HepG2 (cell line): ENCODE measurements around the gene CENPP. TPM values are rescaled to one million over a fixed set of nuclear protein-coding genes. Genes with fewer than 3 reads are reported as not detected.
A peak's percentile ranks its signal among the peaks of the same experiment; 100 is the strongest.

Source experiments
- ATAC-seq: fragments of 200-7000 bp; cut with Tn5 transposase; 3 replicates; pipeline ENCODE4 v1.9.1; 2020; ENCODE audit warnings: mild to moderate bottlenecking, moderate library complexity
- BruUV-seq: library from RNA; stranded (reverse); fragments of 400-500 nt; replicated peaks from 2 replicates; lab custom pipeline; 2021; lab: Mats Ljungman, UMichigan
- CTCF ChIA-PET: fragments of 300-600 bp; formaldehyde crosslinking; extraction: SDS; loops from one replicate; lab custom pipeline; 2021; ENCODE audit warnings: low total read pairs, inconsistent platforms, low intra/inter-chr PET ratio; lab: Yijun Ruan, JAX
- POLR2A ChIA-PET: fragments of 350-600 bp; sonication (Branson Sonifier 250); formaldehyde crosslinking; loops from one replicate; lab custom pipeline; 2020; ENCODE audit warnings: antibody characterized with exemption, inconsistent platforms; lab: Yijun Ruan, JAX
- DNase-seq: peaks from one replicate; pipeline ENCODE4 v3.0.0-alpha.2; 2015; ENCODE audit warnings: low spot score
- FAIRE-seq: peaks from 3 replicates; lab custom pipeline; 2011; peaks lifted over from hg19 to GRCh38; lab: Jason Lieb, UNC
- H2AFZ ChIP-seq: one replicate; pipeline ENCODE4 v1.6.1; 2011; ENCODE audit warnings: low read length, inconsistent platforms
- H3K27ac ChIP-seq: fragments of 300-600 bp; 3 replicates; pipeline ENCODE4 v1.8.0; 2011; ENCODE audit warnings: mixed run types, mild to moderate bottlenecking, mixed read lengths, low read length, inconsistent platforms; ENCODE audit not compliant: insufficient read depth; ENCODE audit errors: extremely low read length
- H3K27me3 ChIP-seq, 2 experiments: fragments of 200-600 bp in 1 of 2; 2 replicates in 1 of 2; 3 replicates in 1 of 2; pipeline versions ENCODE4 v1.6.0 to v1.8.0; 2011; ENCODE audit warnings: low read length in 2 of 2, mild to moderate bottlenecking in 2 of 2, moderate library complexity in 2 of 2, inconsistent platforms in 1 of 2; ENCODE audit not compliant: insufficient read depth in 2 of 2, control insufficient read depth in 1 of 2
- H3K36me3 ChIP-seq, 2 experiments: fragments of 200-600 bp in 1 of 2; replicated peaks in 1 of 2; 2 replicates in 1 of 2; 3 replicates in 1 of 2; pipeline versions ENCODE4 v1.5.1 to v1.8.0; 2011; ENCODE audit warnings: low read length in 2 of 2, inconsistent platforms in 1 of 2; ENCODE audit not compliant: insufficient read depth in 2 of 2, control insufficient read depth in 1 of 2
- H3K4me1 ChIP-seq: 2 replicates; pipeline ENCODE4 v1.5.1; 2012; ENCODE audit warnings: low read length, inconsistent platforms; ENCODE audit not compliant: insufficient read depth
- H3K4me2 ChIP-seq: 2 replicates; pipeline ENCODE4 v1.6.0; 2011; ENCODE audit warnings: low read depth, low read length, inconsistent platforms
- H3K4me3 ChIP-seq, 3 experiments: fragments of 200-600 bp in 1 of 3; sonication (generic), shearing (Covaris generic) in 1 of 3; replicated peaks in 1 of 3; 2 replicates each; pipeline ENCODE4 v1.5.1; 2011 to 2016; ENCODE audit warnings: low read length in 3 of 3, inconsistent platforms in 2 of 3, low read depth in 2 of 3, mild to moderate bottlenecking in 2 of 3, control low read depth in 1 of 3, mixed read lengths in 1 of 3; ENCODE audit not compliant: insufficient read depth in 1 of 3
- H3K79me2 ChIP-seq: one replicate; pipeline ENCODE4 v1.6.1; 2011; ENCODE audit warnings: low read length, inconsistent platforms; ENCODE audit not compliant: insufficient read depth
- H3K9ac ChIP-seq: 2 replicates; pipeline ENCODE4 v1.6.0; 2011; ENCODE audit warnings: mild to moderate bottlenecking, low read depth, low read length, inconsistent platforms; ENCODE audit not compliant: insufficient read depth
- H3K9me3 ChIP-seq: 2 replicates; pipeline ENCODE4 v1.5.1; 2012; ENCODE audit warnings: mild to moderate bottlenecking, low read length
- H4K20me1 ChIP-seq: 2 replicates; pipeline ENCODE4 v1.6.0; 2011; ENCODE audit warnings: inconsistent platforms, mild to moderate bottlenecking, low read length, moderate library complexity; ENCODE audit not compliant: insufficient read depth
- MAX ChIP-seq: IDR thresholded peaks from 2 replicates; pipeline ENCODE4 v1.6.1; 2012; ENCODE audit warnings: inconsistent platforms
- NCOA5 ChIP-seq: sonication (generic); formaldehyde crosslinking; IDR thresholded peaks from 2 replicates; pipeline ENCODE4 v1.4.0; 2020; ENCODE audit warnings: missing genetic modification reagents
- REL ChIP-seq: sonication (generic); formaldehyde crosslinking; conservative IDR thresholded peaks from 2 replicates; pipeline ENCODE4 v1.8.0; 2022; ENCODE audit warnings: mild to moderate bottlenecking, missing genetic modification reagents, moderate library complexity
- SMAD1 ChIP-seq: sonication (generic); formaldehyde crosslinking; IDR thresholded peaks from 2 replicates; pipeline ENCODE4 v1.4.0; 2020; ENCODE audit warnings: missing genetic modification reagents, low read depth, mild to moderate bottlenecking, borderline replicate concordance
- SNAPC2 ChIP-seq: sonication (generic); formaldehyde crosslinking; IDR thresholded peaks from 2 replicates; pipeline ENCODE4 v1.8.1; 2022; ENCODE audit warnings: mild to moderate bottlenecking, missing genetic modification reagents
- SOX13 ChIP-seq, 3 experiments: fragments of 450-650 bp in 1 of 3; sonication (generic) in 1 of 3; formaldehyde crosslinking in 1 of 3; IDR thresholded peaks in 2 of 3; conservative IDR thresholded peaks in 1 of 3; 2 replicates each; pipeline versions ENCODE4 v1.5.0 to v1.6.1; 2016 to 2020; ENCODE audit warnings: antibody characterized with exemption in 1 of 3, mild to moderate bottlenecking in 1 of 3, missing compliant biosample characterization in 1 of 3, missing genetic modification reagents in 1 of 3, moderate library complexity in 1 of 3
- SSRP1 ChIP-seq: IDR thresholded peaks from 2 replicates; pipeline ENCODE4 v1.6.1; 2016; ENCODE audit warnings: control low read depth
- TBX2 ChIP-seq: sonication (generic); formaldehyde crosslinking; IDR thresholded peaks from 2 replicates; pipeline ENCODE4 v1.5.0; 2020; ENCODE audit warnings: missing genetic modification reagents, mild to moderate bottlenecking, borderline replicate concordance
- TCF7 ChIP-seq: sonication (generic); IDR thresholded peaks from 2 replicates; pipeline ENCODE4 v1.6.1; 2016; ENCODE audit warnings: antibody characterized with exemption, low read depth
- TERF1 ChIP-seq: sonication (generic); formaldehyde crosslinking; IDR thresholded peaks from 2 replicates; pipeline ENCODE4 v1.8.0; 2022; ENCODE audit warnings: mild to moderate bottlenecking, missing genetic modification reagents, moderate library complexity
- ZMYM4 ChIP-seq: sonication (generic); formaldehyde crosslinking; IDR thresholded peaks from 2 replicates; pipeline ENCODE4 v1.8.1; 2023; ENCODE audit warnings: mild to moderate bottlenecking, missing genetic modification reagents
- ZNF333 ChIP-seq: sonication (generic); formaldehyde crosslinking; IDR thresholded peaks from 2 replicates; pipeline ENCODE4 v1.4.0; 2020; ENCODE audit warnings: mild to moderate bottlenecking, missing genetic modification reagents, borderline replicate concordance
- ZNF354B ChIP-seq: sonication (generic); formaldehyde crosslinking; IDR thresholded peaks from 2 replicates; pipeline ENCODE4 v1.8.0; 2022; ENCODE audit warnings: mild to moderate bottlenecking, missing genetic modification reagents
- ZNF430 ChIP-seq: sonication (generic); formaldehyde crosslinking; IDR thresholded peaks from 2 replicates; pipeline ENCODE4 v1.9.0; 2021; ENCODE audit warnings: mild to moderate bottlenecking, missing genetic modification reagents
- ZNF432 ChIP-seq: sonication (generic); formaldehyde crosslinking; IDR thresholded peaks from 2 replicates; pipeline ENCODE4 v1.5.0; 2020; ENCODE audit warnings: missing genetic modification reagents, mild to moderate bottlenecking, borderline replicate concordance
- ZNF605 ChIP-seq: sonication (generic); formaldehyde crosslinking; IDR thresholded peaks from 2 replicates; pipeline ENCODE4 v1.8.0; 2022; ENCODE audit warnings: mild to moderate bottlenecking, missing genetic modification reagents
- ZNF777 ChIP-seq: sonication (generic); formaldehyde crosslinking; IDR thresholded peaks from 2 replicates; pipeline ENCODE4 v1.4.0; 2020; ENCODE audit warnings: missing genetic modification reagents
- ZNF792 ChIP-seq: IDR thresholded peaks from 2 replicates; pipeline ENCODE4 v1.6.1; 2016
- ZSCAN31 ChIP-seq: sonication (generic); formaldehyde crosslinking; IDR thresholded peaks from 2 replicates; pipeline ENCODE4 v1.5.0; 2020; ENCODE audit warnings: low read depth, mild to moderate bottlenecking, missing genetic modification reagents
- WGBS: methylation state at CpG from one replicate; pipeline ENCODE4 v1.1.6; 2017; ENCODE audit warnings: low lambda C conversion rate; 5-methylcytosine and 5-hydroxymethylcytosine counted together
- in situ Hi-C: cut with HindIII; loops from 2 replicates; pipeline ENCODE4 v1.10.0; 2017; ENCODE audit warnings: low pct_unique_long_range_greater_than_20kb; ENCODE audit not compliant: extremely low pct_ligation_motif_present
- intact Hi-C: fragments of 100-400 bp; cut with micrococcal nuclease; formaldehyde crosslinking; loops from one replicate; pipeline ENCODE4 v1.10.0; 2022; ENCODE audit not compliant: unreplicated experiment
- polyA plus RNA-seq, 8 experiments: library from polyadenylated mRNA; depleted of rRNA in 3 of 8; stranded (reverse) in 7 of 8; unstranded in 1 of 8; fragments of >200 nt; fragmentation: Illumina TruSeq in 4 of 8; extraction: Trizol in 4 of 8; gene quantifications; 2 replicates each; pipeline versions ENCODE4 v1.2.1 to v1.2.3, GENCODE V29; 2011 to 2016; ENCODE audit warnings: low read depth in 4 of 8, missing spikeins in 1 of 8, mixed read lengths in 1 of 8; ENCODE audit not compliant: insufficient read depth in 1 of 8
- total RNA-seq, 5 experiments: library from RNA; depleted of rRNA; stranded (reverse); fragments of >200 nt; fragmentation: Illumina TruSeq; extraction: Trizol; gene quantifications; 2 replicates each; pipeline ENCODE4 v1.2.3, GENCODE V29; 2016; ENCODE audit warnings: low read depth in 1 of 5
- TF ChIP-seq, protein P1 (sequence below): sonication (generic); formaldehyde crosslinking; IDR thresholded peaks from 2 replicates; pipeline ENCODE4 v1.4.0; 2020; ENCODE audit warnings: missing genetic modification reagents, borderline replicate concordance

The CENPP gene
- total and polyA plus RNA-seq, 2 of the 13 experiments (the other 11 are each of a cell fraction or from before 2014, with no cell fraction given), result 2.0 to 11.4 TPM

DNA sequence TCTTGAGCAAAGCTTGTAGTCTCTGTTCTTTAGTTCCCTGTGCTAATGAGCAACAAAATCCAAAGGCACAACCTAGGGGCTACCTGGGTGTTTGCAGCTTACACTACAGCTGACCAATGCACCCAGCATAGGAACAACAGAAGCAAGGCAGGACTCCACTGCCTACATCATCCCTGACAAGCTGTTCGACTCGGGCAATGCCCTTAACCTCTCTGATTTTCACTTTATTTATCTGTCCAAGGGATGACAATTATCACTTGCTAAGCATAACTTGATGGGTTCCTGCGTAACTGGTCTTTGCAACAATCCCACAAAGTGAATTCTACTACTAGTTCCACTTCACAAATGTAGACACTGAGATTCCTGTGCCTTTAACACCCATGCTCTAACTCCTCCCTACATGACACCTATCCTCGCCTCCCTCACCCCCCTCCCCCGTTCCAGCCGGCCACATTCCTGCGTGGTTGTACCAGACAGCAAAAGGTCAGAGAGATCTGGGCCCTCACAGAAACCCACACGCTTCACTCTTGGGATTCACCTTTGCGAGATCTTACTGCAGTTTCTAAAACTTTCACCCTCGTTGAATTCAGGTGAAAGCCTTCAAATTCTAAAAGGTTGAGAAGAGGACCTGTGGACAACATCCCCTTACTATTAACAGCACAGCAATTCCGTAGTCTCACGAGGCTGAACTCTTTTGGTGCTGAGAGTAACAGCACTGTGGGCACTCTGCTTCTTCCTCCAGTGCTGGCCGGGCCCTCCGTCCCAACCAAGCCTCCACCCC is 343.2 kb downstream of the CENPP start (continued):
- TF ChIP-seq ZNF354B (no peak), ZNF430 (CRISPR knock-in tag) (0 out of 2 replicates have a peak, but pooled peaks have one; percentile 67)

GRCh38 chr9:92669527-92669889 is 343.8 kb downstream of the CENPP start:
- WGBS, result 2% methylated on average over 16 of the region's 29 CpGs
- intact Hi-C loops, result no loop called here
- POLR2A ChIA-PET, result interaction anchor here (1.0 to 2.3 kb wide), 7 partner anchors 19 to 569 kb away, joined by 3 to 11 read pairs (median 4); partner anchors contain the start of genes CENPP and NOL8
- Histone ChIP-seq H3K4me3 (peak overlapping the region; percentile 66 to 98 (median 89)), H3K4me1 (peaks cover 38% of the 10 kb centered on the region), H3K9ac (peak overlapping the region; percentile 86), H3K4me2 (peak overlapping the region; percentile 82), H3K9me3 (no peaks in the 10 kb centered on the region), H3K79me2 (peaks cover 35% of the 10 kb centered on the region), H3K27me3 (no peaks in the 10 kb centered on the region; a peak in 1 of 5 replicates), H3K27ac (peak overlapping the region; percentile 62), H3K36me3 (peaks cover 2 to 8% of the 10 kb centered on the region in 2 experiments; a peak in 2 of 5 replicates), H4K20me1 (peaks cover 4% of the 10 kb centered on the region; the same call in 1 of the 2 replicates), H2AFZ (no peak overlapping the region)
- FAIRE-seq, result no peak
- in situ Hi-C loops, result no loop called here
- peak; percentile 37; the same call in 1 of the 3 replicates for ATAC-seq
- no TSS peak for BruUV-seq
- CTCF ChIA-PET, result no interaction called here
- no peak for DNase-seq
- TF ChIP-seq REL (peak; percentile 14; the same call in 1 of the 2 replicates), ZNF605 (CRISPR knock-in tag) (peak; percentile 11; the same call in 1 of the 2 replicates), SNAPC2 (CRISPR knock-in tag) (0 out of 2 replicates have a peak, but pooled peaks have one; percentile 8), SMAD1 (CRISPR knock-in tag) (0 out of 2 replicates have a peak, but pooled peaks have one; percentile 3), TERF1 (CRISPR knock-in tag) (0 out of 2 replicates have a peak, but pooled peaks have one; percentile 34), ZMYM4 (CRISPR knock-in tag) (no peak), SOX13 (IDR thresholded peaks at IDR 0.05) (no peak), SOX13 (CRISPR knock-in tag; conservative IDR thresholded peaks at IDR 0.05 in 1 of 2, IDR thresholded peaks at IDR 0.05 in 1 of 2) (no peak), ZNF792 (CRISPR knock-in tag) (no peak), TBX2 (CRISPR knock-in tag) (no peak), ZSCAN31 (no peak), ZNF432 (CRISPR knock-in tag) (no peak), ZNF777 (CRISPR knock-in tag) (peak; percentile 45; the same call in 1 of the 2 replicates), ZNF430 (CRISPR knock-in tag) (0 out of 2 replicates have a peak, but pooled peaks have one; percentile 16), ZNF333 (CRISPR knock-in tag) (0 out of 2 replicates have a peak, but pooled peaks have one; percentile 16), MAX (0 out of 2 replicates have a peak, but pooled peaks have one; percentile 0), SSRP1 (no peak), TCF7 (no peak), NCOA5 (no peak)
- TF ChIP-seq, protein P1, sequence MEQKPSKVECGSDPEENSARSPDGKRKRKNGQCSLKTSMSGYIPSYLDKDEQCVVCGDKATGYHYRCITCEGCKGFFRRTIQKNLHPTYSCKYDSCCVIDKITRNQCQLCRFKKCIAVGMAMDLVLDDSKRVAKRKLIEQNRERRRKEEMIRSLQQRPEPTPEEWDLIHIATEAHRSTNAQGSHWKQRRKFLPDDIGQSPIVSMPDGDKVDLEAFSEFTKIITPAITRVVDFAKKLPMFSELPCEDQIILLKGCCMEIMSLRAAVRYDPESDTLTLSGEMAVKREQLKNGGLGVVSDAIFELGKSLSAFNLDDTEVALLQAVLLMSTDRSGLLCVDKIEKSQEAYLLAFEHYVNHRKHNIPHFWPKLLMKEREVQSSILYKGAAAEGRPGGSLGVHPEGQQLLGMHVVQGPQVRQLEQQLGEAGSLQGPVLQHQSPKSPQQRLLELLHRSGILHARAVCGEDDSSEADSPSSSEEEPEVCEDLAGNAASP (CRISPR knock-in tag), result no peak
